DOHH2 (cell line): Measurements from ENCODE around the gene LINGO3.

Experiments used
- EZH2phosphoT487 ChIP-seq: fragments of 200-600 bp; sonication (generic); IDR thresholded peaks from 2 replicates; pipeline ENCODE4 v1.6.1; 2017; ENCODE audit warnings: borderline replicate concordance, mild to moderate bottlenecking, antibody characterized with exemption, low read length, moderate library complexity, mixed read lengths
- TF ChIP-seq, protein P1 (sequence below): fragments of 200-600 bp; sonication (generic); IDR thresholded peaks from one replicate; pipeline ENCODE4 v1.5.1; 2014; ENCODE audit warnings: antibody characterized with exemption, mild to moderate bottlenecking, low read depth, low read length; ENCODE audit not compliant: poor library complexity, severe bottlenecking

DNA sequence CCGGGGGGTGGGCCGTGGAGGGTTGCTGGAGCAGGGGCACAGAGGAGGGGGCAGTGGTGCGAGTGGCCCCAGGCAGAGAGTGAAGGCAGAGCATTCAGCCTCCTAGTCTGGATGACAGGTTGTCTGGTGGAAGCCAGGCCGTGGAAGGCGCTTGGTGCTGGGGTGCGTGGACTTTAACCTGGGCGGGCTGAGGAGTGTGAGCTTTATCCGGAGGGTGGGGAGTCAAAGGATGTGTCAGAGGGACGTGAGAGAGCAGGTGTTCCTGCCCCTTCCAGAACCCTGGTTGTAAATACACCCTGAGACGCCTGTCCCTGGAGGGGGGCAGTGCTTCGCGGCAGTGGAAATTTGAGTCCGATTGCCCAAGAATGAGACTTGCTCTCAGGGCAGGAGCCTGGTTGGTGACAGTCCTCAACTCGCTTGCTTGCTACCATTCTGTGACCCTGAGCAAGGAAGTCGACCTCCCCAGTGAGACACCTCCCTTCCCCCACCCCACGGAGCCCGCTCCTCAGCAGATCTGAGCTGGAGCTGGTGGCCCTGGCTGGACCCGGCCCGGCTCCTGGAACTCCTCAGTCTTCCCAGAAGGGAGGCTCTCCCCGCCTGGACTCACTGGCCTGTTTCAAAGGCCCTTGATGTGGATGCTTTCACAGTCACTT lies 22.8 kb upstream of the LINGO3 start:
- TF ChIP-seq, protein P1, sequence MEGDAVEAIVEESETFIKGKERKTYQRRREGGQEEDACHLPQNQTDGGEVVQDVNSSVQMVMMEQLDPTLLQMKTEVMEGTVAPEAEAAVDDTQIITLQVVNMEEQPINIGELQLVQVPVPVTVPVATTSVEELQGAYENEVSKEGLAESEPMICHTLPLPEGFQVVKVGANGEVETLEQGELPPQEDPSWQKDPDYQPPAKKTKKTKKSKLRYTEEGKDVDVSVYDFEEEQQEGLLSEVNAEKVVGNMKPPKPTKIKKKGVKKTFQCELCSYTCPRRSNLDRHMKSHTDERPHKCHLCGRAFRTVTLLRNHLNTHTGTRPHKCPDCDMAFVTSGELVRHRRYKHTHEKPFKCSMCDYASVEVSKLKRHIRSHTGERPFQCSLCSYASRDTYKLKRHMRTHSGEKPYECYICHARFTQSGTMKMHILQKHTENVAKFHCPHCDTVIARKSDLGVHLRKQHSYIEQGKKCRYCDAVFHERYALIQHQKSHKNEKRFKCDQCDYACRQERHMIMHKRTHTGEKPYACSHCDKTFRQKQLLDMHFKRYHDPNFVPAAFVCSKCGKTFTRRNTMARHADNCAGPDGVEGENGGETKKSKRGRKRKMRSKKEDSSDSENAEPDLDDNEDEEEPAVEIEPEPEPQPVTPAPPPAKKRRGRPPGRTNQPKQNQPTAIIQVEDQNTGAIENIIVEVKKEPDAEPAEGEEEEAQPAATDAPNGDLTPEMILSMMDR, result no peak
- no peak for TF ChIP-seq EZH2phosphoT487
